ENCODE measurements around the gene CD59.

- no peak for TF ChIP-seq CTCF (IDR thresholded peaks at IDR 0.05)
- TF ChIP-seq POLR2A (IDR thresholded peaks at IDR 0.05), result no peak
- TF ChIP-seq EP300 (IDR thresholded peaks at IDR 0.05), result no peak
Observed at GRCh38 chr11:33654594-33654993, 81.6 kb downstream of the CD59 start.
